ENCODE data around the gene ARHGEF12. TPM values are rescaled to one million over a fixed set of nuclear protein-coding genes. Genes with fewer than 3 reads are reported as not detected.

The ARHGEF12 gene
- total RNA-seq, 1 donor: 134 TPM

DNA sequence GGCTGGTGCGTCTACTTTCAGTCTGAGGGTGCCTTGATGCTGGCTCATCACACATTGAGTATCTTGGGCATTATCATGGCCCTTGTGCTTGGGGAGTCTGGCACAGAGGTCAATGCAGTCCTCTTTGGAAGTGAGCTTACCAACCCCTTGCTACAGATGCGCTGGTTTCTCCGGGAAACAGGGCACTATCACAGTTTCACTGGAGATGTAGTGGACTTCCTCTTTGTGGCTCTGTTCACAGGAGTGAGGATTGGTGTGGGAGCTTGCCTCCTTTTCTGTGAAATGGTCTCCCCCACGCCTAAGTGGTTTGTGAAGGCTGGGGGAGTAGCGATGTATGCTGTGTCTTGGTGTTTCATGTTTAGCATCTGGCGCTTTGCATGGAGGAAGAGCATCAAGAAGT is 6.2 kb upstream of the ARHGEF12 start:
- no peak for DNase-seq (ENCODE audit: insufficient read length, low spot score, missing footprints)
- peaks cover 26% of the 10 kb centered on the region for H3K79me2 ChIP-seq (ENCODE audit: insufficient read depth, low read length)
- H3K9me3 ChIP-seq (ENCODE audit: low read depth, low read length): no peaks in the 10 kb centered on the region
- no peaks in the 10 kb centered on the region for H4K20me1 ChIP-seq (ENCODE audit: insufficient read depth, low read length)
- no peak overlapping the region for H3K4me2 ChIP-seq (ENCODE audit: insufficient read depth, low read length)
- TF ChIP-seq, protein P1, sequence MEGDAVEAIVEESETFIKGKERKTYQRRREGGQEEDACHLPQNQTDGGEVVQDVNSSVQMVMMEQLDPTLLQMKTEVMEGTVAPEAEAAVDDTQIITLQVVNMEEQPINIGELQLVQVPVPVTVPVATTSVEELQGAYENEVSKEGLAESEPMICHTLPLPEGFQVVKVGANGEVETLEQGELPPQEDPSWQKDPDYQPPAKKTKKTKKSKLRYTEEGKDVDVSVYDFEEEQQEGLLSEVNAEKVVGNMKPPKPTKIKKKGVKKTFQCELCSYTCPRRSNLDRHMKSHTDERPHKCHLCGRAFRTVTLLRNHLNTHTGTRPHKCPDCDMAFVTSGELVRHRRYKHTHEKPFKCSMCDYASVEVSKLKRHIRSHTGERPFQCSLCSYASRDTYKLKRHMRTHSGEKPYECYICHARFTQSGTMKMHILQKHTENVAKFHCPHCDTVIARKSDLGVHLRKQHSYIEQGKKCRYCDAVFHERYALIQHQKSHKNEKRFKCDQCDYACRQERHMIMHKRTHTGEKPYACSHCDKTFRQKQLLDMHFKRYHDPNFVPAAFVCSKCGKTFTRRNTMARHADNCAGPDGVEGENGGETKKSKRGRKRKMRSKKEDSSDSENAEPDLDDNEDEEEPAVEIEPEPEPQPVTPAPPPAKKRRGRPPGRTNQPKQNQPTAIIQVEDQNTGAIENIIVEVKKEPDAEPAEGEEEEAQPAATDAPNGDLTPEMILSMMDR (IDR thresholded peaks at IDR 0.05; ENCODE audit: extremely low read depth, low read depth, low read length): no peak
- peaks cover 64% of the 10 kb centered on the region for H3K4me1 ChIP-seq (ENCODE audit: insufficient read depth, low read length)
- no peak overlapping the region for H3K4me3 ChIP-seq (ENCODE audit: insufficient read depth, low read length)
- no peak overlapping the region for H2AFZ ChIP-seq (ENCODE audit: low read length)
- H3K27ac ChIP-seq (ENCODE audit: low read depth, low read length): peak overlapping the region; percentile 81
- no peaks in the 10 kb centered on the region for H3K27me3 ChIP-seq (ENCODE audit: insufficient read depth, low read length)
- H3K36me3 ChIP-seq (ENCODE audit: insufficient read depth, low read length): peaks cover 12% of the 10 kb centered on the region

- TF ChIP-seq, protein P1 (IDR thresholded peaks at IDR 0.05; ENCODE audit: extremely low read depth, low read depth, low read length): no peak
- Histone ChIP-seq H3K79me2 (ENCODE audit: insufficient read depth, low read length) (peaks cover 22% of the 10 kb centered on the region), H3K4me1 (ENCODE audit: insufficient read depth, low read length) (peaks cover 61% of the 10 kb centered on the region), H3K27ac (ENCODE audit: low read depth, low read length) (peak overlapping the region; percentile 81), H4K20me1 (ENCODE audit: insufficient read depth, low read length) (no peaks in the 10 kb centered on the region), H3K4me2 (ENCODE audit: insufficient read depth, low read length) (peak overlapping the region; percentile 49), H3K9me3 (ENCODE audit: low read depth, low read length) (no peaks in the 10 kb centered on the region), H3K4me3 (ENCODE audit: insufficient read depth, low read length) (no peak overlapping the region), H3K27me3 (ENCODE audit: insufficient read depth, low read length) (no peaks in the 10 kb centered on the region), H2AFZ (ENCODE audit: low read length) (no peak overlapping the region), H3K36me3 (ENCODE audit: insufficient read depth, low read length) (peaks cover 12% of the 10 kb centered on the region)
- DNase-seq (ENCODE audit: insufficient read length, low spot score, missing footprints): peak; percentile 94
These were observed 4.8 kb upstream of the ARHGEF12 start for GRCh38 chr11:120331301-120331996.

GRCh38 chr11:120332822-120333716 is 3.1 kb upstream of the ARHGEF12 start:
- peaks cover 12% of the 10 kb centered on the region for H3K36me3 ChIP-seq (ENCODE audit: insufficient read depth, low read length)
- H3K4me3 ChIP-seq (ENCODE audit: insufficient read depth, low read length): no peak overlapping the region
- H3K27me3 ChIP-seq (ENCODE audit: insufficient read depth, low read length): no peaks in the 10 kb centered on the region
- TF ChIP-seq, protein P1 (IDR thresholded peaks at IDR 0.05; ENCODE audit: extremely low read depth, low read depth, low read length): no peak
- no peak overlapping the region for H2AFZ ChIP-seq (ENCODE audit: low read length)
- H4K20me1 ChIP-seq (ENCODE audit: insufficient read depth, low read length): peaks cover 13% of the 10 kb centered on the region
- DNase-seq (ENCODE audit: insufficient read length, low spot score, missing footprints): no peak
- H3K4me1 ChIP-seq (ENCODE audit: insufficient read depth, low read length): peaks cover 49% of the 10 kb centered on the region
- H3K4me2 ChIP-seq (ENCODE audit: insufficient read depth, low read length): no peak overlapping the region
- H3K27ac ChIP-seq (ENCODE audit: low read depth, low read length): peak overlapping the region; percentile 81
- H3K9me3 ChIP-seq (ENCODE audit: low read depth, low read length): no peaks in the 10 kb centered on the region
- H3K79me2 ChIP-seq (ENCODE audit: insufficient read depth, low read length): peaks cover 25% of the 10 kb centered on the region

DNA sequence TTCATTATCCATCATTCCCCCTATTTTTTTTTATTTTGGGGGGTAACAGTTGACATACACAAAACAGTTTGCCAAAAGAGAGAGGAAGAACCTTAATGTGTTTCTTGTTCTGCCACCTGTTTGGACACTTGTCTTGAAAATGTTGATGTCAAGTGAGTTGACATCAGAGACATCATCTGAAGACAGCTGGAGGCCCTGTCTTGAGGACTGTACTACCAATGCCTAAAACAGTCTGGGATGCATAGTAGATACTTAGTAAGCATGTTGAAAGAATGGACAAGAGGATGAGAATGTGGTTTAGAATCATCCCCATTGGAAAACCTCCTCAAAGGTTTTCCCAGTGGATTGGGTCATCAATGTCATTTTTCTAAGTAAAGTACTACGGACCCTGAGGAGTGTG is 2.4 kb upstream of the ARHGEF12 start:
- DNase-seq (ENCODE audit: insufficient read length, low spot score, missing footprints): no peak
- no peak overlapping the region for H2AFZ ChIP-seq (ENCODE audit: low read length)
- peaks cover 52% of the 10 kb centered on the region for H3K4me1 ChIP-seq (ENCODE audit: insufficient read depth, low read length)
- H3K9me3 ChIP-seq (ENCODE audit: low read depth, low read length): no peaks in the 10 kb centered on the region
- peaks cover 12% of the 10 kb centered on the region for H3K36me3 ChIP-seq (ENCODE audit: insufficient read depth, low read length)
- H3K79me2 ChIP-seq (ENCODE audit: insufficient read depth, low read length): peaks cover 25% of the 10 kb centered on the region
- no peak overlapping the region for H3K4me3 ChIP-seq (ENCODE audit: insufficient read depth, low read length)
- TF ChIP-seq, protein P1 (IDR thresholded peaks at IDR 0.05; ENCODE audit: extremely low read depth, low read depth, low read length): no peak
- H4K20me1 ChIP-seq (ENCODE audit: insufficient read depth, low read length): peaks cover 18% of the 10 kb centered on the region
- peak overlapping the region; percentile 81 for H3K27ac ChIP-seq (ENCODE audit: low read depth, low read length)
- H3K27me3 ChIP-seq (ENCODE audit: insufficient read depth, low read length): no peaks in the 10 kb centered on the region
- no peak overlapping the region for H3K4me2 ChIP-seq (ENCODE audit: insufficient read depth, low read length)
